NCI-H446 treated with DMSO at 0.1 percent for 48 hours (cell line): Measurements from ENCODE around the gene ARHGAP19.

Experiments used
- DNase-seq: peaks from one replicate; lab custom pipeline; 2025; lab: John Stamatoyannopoulos, UW

ARHGAP19 gene, protein sequence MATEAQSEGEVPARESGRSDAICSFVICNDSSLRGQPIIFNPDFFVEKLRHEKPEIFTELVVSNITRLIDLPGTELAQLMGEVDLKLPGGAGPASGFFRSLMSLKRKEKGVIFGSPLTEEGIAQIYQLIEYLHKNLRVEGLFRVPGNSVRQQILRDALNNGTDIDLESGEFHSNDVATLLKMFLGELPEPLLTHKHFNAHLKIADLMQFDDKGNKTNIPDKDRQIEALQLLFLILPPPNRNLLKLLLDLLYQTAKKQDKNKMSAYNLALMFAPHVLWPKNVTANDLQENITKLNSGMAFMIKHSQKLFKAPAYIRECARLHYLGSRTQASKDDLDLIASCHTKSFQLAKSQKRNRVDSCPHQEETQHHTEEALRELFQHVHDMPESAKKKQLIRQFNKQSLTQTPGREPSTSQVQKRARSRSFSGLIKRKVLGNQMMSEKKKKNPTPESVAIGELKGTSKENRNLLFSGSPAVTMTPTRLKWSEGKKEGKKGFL

GRCh38 chr10:97292097-97292861, at the start of gene ARHGAP19:
Gene ARHGAP19, minus strand, starts transcription at chr10:97292637. Its CDS starts 10 bp downstream, at chr10:97292627.
- DNase-seq, result peak; percentile 96

GRCh38 chr10:97341416-97341815, 49.0 kb upstream of the ARHGAP19 start:
- no peak for DNase-seq

GRCh38 chr10:97338041-97338440, 45.6 kb upstream of the ARHGAP19 start:
- DNase-seq, result no peak

DNA sequence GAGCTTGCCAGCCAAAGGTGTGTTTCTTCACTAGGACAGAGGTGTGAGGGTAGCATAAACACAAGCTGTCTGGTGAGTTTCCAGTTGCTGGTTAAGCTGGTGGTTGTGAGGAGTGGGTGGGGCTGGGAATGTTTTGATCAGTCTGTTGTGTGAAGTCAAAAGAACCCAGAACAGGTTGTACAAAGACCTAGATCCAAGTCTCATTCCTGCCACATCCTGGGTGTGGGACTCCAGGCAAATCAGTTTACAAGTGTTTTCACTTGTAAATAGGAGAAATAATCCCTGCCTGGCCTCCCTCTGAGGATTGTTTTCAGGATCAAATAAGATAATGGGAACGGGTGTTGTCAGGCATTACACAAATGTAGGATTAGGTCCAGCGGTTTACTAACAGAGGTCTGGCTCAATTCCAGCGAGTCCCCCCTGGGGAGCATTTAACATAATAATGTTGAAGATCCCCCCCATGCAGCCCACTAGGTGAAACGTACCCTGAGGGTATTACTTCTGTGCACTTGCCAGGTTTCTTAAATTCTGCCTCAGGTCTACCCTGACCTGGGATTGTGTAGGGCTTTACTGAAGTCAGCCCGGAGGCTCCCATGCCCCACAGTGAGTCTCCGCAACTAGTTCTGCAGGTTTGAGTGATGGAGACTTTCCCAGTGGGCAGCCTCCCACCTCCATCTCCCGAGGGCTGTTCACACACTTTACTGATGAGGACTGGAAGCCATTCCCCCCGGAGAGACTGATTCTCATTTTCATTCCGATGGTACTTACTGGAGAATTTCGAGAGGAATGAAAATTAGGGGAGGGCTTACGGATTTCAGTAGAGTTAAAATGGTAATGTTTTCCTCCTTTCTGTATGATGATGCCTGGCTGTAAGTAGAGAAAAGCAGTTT, 44.8 kb upstream of the ARHGAP19 start:
- DNase-seq, result no peak

DNA sequence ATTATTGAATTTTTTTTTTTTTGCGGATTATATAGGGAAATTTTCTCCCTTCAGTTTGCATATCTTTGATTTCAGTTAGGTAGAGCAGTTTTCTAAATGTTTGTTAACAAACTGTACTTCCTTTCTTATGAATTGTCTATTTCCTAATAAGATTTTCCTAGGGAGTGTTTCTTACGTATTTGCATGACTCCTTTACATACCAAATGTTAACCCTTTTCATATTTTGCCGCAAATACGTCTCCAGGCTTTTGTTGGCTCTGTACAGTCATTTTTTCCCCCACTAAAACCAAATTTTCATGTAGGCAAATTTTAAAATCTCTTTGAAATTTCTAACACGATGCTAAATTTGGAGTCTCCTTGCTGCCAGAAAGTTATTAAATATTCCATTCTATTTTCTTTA, 44.0 kb upstream of the ARHGAP19 start:
- no peak for DNase-seq

DNA sequence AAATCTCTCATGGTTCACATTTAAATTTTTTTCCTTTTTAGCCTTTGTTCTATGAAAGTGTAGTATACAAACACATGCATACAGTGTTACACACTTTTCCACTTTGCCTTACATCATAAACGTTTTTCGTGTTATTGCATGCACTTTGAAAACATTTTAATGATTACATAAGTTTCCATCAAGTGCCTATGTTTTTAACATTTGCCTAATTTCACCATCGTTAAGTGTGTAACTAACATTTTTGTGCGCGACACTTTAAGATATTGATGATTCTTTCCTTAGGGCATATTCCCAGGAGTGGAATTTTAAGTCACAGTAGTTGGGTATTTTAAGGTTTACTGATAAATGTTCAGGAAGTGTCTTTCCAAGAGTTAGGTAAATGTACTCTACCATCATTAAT, 43.6 kb upstream of the ARHGAP19 start:
- no peak for DNase-seq

- DNase-seq, result no peak
Measured at GRCh38 chr10:97335188-97335619, 42.8 kb upstream of the ARHGAP19 start.

DNA sequence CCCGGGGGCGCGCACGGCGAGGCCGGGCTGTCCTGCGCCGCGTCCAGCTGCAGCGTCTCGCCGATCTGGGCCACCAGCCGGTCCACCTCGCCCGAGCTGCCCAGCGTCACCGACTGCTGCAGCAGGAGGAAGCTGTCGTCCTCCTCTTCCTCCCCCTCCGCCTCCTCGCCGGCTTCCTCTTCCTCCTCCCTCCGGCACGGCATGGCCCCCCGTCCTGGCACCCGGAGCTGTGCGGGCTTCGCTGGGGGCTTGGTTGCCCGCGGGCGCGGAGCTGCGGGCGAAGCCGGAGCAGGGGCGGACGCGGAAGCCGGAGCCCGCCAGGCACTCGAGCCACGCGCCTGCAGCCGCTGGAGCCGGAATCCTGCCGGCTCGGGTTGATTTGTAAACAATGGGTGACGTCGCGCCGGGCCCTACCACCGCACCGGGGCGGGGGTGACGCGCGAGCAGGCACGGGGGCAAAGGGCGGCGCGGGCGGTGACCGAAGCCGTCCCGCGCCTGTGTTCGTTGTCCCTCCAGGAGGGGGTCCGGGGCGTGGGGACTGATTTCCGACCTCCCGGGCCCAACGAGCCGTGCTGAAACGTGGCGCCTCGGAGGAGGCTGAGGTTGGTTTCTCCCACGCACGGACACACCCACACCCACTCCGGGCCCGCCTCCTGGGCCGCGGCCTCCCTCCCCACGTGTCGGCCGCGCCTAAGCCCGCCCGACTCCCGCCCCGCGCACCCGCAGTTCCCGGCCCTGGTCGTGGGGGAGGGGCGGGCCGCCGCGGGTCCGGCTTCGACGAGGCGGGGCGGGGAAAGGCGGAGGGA, 42.1 kb upstream of the ARHGAP19 start, which contains the start of gene FRAT2:
Gene FRAT2 (minus strand): TSS at position 360 of the 806 bp plus-strand sequence. CDS start 157 bp downstream, at position 203.
- DNase-seq, result peak; percentile 51

- DNase-seq, result no peak
Measured at GRCh38 chr10:97333601-97334369, 41.3 kb upstream of the ARHGAP19 start.

GRCh38 chr10:97333351-97333600, 40.8 kb upstream of the ARHGAP19 start:
- DNase-seq, result no peak

DNA sequence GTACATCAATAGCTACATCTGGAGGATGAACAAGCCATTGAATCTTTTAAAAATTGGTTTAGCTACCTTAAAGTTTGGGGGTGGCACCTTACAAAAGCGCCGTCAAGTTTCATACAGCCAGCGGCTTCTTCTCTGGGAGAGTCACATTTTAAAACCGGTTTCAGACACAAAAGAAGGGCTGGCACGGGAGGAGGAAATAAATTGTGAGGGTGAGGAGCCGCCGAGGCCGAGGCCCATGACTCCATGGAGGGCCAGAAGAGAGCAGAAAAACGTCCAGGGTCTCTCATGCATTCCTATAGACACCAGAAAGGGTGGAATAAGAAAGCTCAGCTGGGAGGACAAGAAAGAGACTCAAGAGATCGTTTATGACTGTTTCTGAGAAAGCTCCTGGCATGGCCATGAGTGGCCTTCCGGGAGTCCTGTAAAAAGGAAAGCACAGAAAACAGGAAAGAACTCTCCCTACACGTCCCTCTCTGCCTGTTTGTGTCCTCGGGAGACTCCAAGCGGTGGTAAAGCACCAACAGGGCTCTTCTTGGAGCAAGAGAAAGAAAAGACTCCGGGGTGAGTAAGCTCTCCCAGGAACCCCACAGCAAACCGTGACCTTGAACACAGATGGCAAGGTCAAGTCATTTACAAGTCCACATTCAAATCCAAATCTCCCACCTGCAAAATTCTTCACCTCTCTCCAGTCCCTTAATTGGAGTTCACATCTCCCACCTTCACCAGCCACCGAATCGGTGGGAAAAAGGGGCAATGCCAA, 40.3 kb upstream of the ARHGAP19 start:
- no peak for DNase-seq

GRCh38 chr10:97331153-97331703, 38.8 kb upstream of the ARHGAP19 start:
- no peak for DNase-seq

DNA sequence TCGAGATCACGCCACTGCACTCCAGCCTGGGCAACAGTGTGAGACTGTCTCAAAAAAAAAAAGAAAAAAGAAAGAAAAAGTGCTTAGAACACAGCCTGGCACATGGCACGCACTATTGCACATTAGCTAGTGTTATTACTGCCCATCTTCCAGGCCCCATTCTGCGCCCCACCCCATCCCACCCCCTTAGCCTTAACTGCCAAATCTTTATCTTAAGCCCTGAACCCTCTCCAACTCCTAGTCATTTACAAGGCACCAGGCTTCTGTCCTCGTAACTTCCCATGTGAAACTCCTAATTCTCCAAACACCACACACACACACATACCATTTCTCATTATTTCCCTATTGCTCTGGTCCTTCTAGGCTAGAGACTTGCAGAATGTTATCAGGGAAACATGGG, 37.3 kb upstream of the ARHGAP19 start:
- no peak for DNase-seq

DNA sequence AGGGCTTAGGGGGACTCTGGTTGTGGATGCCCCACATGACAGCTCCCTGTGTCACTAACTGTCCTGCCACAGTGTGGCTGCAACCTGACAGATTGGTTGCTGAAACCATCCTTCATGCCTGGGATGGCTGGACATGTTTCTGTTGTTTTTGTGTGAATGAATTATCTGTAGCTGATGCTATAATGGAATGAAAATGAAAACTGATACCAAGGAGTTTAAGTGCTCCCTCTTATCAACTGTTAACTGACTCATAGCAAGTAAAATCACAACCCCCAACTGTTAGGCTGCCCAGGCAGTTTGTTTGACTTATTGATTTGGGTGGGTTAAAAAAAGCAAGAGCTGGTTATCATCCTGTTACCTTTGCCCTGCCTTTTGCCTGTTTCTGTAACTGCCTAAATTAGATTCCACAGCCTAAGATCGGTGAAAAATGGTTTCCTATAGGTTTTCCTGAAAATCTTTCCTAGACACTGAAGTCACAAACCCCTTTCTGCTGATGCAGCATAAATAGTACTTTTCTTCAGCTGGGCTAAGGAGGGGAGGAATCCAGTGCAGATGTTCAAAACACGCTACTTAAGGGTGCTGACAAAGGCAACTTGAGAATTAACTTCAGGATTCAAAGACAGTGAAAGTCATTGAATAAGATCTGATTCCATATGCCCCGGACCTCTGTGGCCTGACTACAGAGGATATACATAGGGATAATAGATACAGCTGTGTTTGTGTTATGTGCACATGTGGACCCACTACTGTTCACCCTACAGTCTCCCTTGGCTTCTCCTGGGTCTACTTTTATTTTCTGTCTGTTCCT, 36.4 kb upstream of the ARHGAP19 start:
- DNase-seq, result no peak

GRCh38 chr10:97327348-97328294, 35.2 kb upstream of the ARHGAP19 start:
- no peak for DNase-seq

DNA sequence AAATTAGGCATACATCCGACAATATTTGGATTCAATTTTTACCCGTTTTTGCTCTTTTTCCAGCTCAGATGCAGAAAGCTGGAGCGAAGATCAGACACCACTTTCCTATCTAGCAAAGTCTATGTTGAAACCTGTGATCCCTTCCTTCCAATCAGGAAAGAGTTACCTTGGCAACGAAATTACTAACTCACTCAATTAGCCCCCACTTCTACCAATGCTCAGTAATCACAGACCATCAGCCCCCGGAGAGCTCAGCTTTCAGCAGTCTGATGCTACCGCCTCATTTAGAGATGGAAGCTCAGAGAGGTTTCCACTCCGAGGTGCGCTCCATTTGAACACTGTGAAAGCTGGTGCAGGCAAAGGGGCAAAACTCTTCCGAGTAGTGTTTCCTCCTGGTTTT, 33.3 kb upstream of the ARHGAP19 start:
- DNase-seq, result no peak

GRCh38 chr10:97323501-97323900, 31.1 kb upstream of the ARHGAP19 start:
- DNase-seq, result no peak
